Peyer's patch (tissue), 4 donors: ENCODE results near the gene SLC9A3.

Experiments
- POLR2A ChIP-seq, 2 donors: fragments of 450-650 bp; IDR thresholded peaks; one replicate each; pipeline ENCODE4 v1.5.1; 2017; ENCODE audit warnings: antibody characterized with exemption in 2 of 2, mild to moderate bottlenecking in 2 of 2, moderate library complexity in 2 of 2
- TF ChIP-seq, protein P1 (sequence below), 6 experiments: fragments of 450-650 bp in 4 of 6; fragments of 200-600 bp in 2 of 6; sonication (generic) in 1 of 6; IDR thresholded peaks; one replicate each; pipeline ENCODE4 v1.5.1; 2017 to 2019; ENCODE audit warnings: antibody characterized with exemption in 6 of 6, mild to moderate bottlenecking in 3 of 6, moderate library complexity in 1 of 6

DNA sequence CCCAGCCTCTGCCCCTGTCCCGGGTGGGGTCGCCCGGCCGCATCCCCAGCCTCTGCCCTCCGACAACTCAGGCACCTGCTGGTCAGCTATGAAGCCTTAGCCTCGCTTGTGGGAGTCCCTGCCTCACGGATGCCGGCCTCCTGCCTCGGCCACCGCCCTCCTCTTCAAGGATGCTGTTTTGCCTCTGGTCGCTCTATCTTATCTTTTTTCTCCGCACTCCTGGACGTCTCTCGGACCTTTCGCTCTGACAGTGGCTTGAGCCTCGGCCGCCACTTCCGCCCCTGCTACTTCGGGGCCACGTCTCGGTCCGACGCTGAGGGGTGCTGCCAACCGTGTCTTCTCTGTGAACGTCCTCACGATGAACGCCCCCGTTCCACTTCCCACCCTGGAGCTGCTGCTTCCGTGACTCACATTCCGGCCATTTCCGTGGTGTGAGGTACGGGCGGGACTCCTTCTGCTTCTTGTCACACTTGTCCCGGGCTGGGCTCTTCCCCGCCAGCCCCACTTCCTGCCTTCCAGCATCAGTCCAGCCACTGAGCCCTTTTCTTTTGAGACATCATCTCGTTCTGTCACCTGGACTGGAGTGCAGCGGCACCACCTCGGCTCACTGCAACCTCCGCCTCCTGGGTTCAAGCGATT, 26.3 kb downstream of the SLC9A3 start:
- TF ChIP-seq, protein P1, sequence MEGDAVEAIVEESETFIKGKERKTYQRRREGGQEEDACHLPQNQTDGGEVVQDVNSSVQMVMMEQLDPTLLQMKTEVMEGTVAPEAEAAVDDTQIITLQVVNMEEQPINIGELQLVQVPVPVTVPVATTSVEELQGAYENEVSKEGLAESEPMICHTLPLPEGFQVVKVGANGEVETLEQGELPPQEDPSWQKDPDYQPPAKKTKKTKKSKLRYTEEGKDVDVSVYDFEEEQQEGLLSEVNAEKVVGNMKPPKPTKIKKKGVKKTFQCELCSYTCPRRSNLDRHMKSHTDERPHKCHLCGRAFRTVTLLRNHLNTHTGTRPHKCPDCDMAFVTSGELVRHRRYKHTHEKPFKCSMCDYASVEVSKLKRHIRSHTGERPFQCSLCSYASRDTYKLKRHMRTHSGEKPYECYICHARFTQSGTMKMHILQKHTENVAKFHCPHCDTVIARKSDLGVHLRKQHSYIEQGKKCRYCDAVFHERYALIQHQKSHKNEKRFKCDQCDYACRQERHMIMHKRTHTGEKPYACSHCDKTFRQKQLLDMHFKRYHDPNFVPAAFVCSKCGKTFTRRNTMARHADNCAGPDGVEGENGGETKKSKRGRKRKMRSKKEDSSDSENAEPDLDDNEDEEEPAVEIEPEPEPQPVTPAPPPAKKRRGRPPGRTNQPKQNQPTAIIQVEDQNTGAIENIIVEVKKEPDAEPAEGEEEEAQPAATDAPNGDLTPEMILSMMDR (IDR thresholded peaks at IDR 0.05), result no peak
- TF ChIP-seq POLR2A (IDR thresholded peaks at IDR 0.05), result no peak
